NOMO-1 (cell line): ENCODE results near the gene P2RY6.

Source experiments
- DNase-seq, 2 experiments: peaks; one replicate each; lab custom pipeline; 2025; ENCODE audit not compliant: unreplicated experiment in 2 of 2; lab: John Stamatoyannopoulos, UW

The P2RY6 gene

GRCh38 chr11:73274191-73274590 lies 2.1 kb downstream of the P2RY6 start:
- peak in 1 of 2 experiments; percentile 24 for DNase-seq

GRCh38 chr11:73274722-73275380 lies 2.7 kb downstream of the P2RY6 start:
- peak; percentile 59 to 74 for DNase-seq

GRCh38 chr11:73275381-73275750 lies 3.2 kb downstream of the P2RY6 start:
- DNase-seq, result no peak

- DNase-seq, result no peak
Measured at GRCh38 chr11:73277467-73277866, 5.3 kb downstream of the P2RY6 start.

GRCh38 chr11:73280626-73281025 lies 8.5 kb downstream of the P2RY6 start:
- DNase-seq, result peak; percentile 5 to 27

GRCh38 chr11:73281201-73281741 lies 9.1 kb downstream of the P2RY6 start:
- DNase-seq, result no peak

- DNase-seq, result no peak
Measured at GRCh38 chr11:73281796-73282660, 9.9 kb downstream of the P2RY6 start.

- DNase-seq, result no peak
Measured at GRCh38 chr11:73283276-73284000, 11.3 kb downstream of the P2RY6 start.

- no peak for DNase-seq
Measured at GRCh38 chr11:73284106-73284505, 12.0 kb downstream of the P2RY6 start.

- no peak for DNase-seq
Measured at GRCh38 chr11:73285721-73286120, 13.6 kb downstream of the P2RY6 start.

GRCh38 chr11:73286240-73286810 lies 14.2 kb downstream of the P2RY6 start:
- no peak for DNase-seq

GRCh38 chr11:73287400-73288101 lies 15.4 kb downstream of the P2RY6 start:
- DNase-seq, result no peak

GRCh38 chr11:73288192-73288872 lies 16.2 kb downstream of the P2RY6 start:
- peak; percentile 60 to 71 for DNase-seq

GRCh38 chr11:73288873-73289707 lies 17.0 kb downstream of the P2RY6 start:
- DNase-seq, result peak; percentile 71 to 79

- no peak for DNase-seq
Measured at GRCh38 chr11:73290536-73290935, 18.4 kb downstream of the P2RY6 start.

- no peak for DNase-seq
Measured at GRCh38 chr11:73291196-73291595, 19.1 kb downstream of the P2RY6 start.

GRCh38 chr11:73291781-73292524 lies 19.8 kb downstream of the P2RY6 start:
- DNase-seq, result no peak

GRCh38 chr11:73292525-73292894 lies 20.4 kb downstream of the P2RY6 start:
- no peak for DNase-seq
